HG03060 (cell line): ENCODE results near the gene UBL5.

Source experiments
- ATAC-seq: cut with Tn5 transposase; IDR thresholded peaks from one replicate; pipeline ENCODE4 v1.9.1; 2021; ENCODE audit warnings: low read depth, moderate number of reproducible peaks; ENCODE audit not compliant: unreplicated experiment

UBL5 gene

GRCh38 chr19:9877780-9878510 is 50.2 kb downstream of the UBL5 start:
- ATAC-seq, result no peak

GRCh38 chr19:9878511-9879196 is 50.9 kb downstream of the UBL5 start:
- no peak for ATAC-seq
